Measurements from ENCODE around the gene CACNB4. TPM values are rescaled to one million over a fixed set of nuclear protein-coding genes. Genes with fewer than 3 reads are reported as not detected.
"Not testable (repeated sequence)": the region's sequence is repeated elsewhere in the genome, so short reads cannot be mapped to it uniquely, and the experiment has no call there.

Gene CACNB4
- polyA plus RNA-seq, 1 experiment: 0.12 TPM

DNA sequence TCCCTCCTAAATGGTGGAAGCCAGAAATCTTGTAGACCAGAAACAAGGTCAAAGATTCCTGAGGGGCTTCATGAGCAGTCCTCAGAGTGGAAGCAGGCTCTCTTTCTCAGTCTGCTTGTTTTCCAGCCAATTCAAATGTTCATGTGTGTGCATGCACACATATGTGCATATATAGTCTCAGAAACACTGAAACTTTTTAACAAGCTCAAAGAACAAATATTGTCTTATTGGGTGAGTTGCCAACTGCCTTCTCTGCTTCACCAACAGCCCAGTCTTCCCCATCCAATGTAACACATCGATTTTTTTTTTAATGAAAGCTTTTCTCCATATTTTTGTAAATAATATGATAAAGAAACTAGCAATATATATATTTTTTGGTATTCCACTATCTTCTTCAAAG lies 3.7 kb downstream of the CACNB4 start:
- H3K27me3 ChIP-seq (ENCODE audit: control insufficient read depth, insufficient read depth, low read length): peaks cover 25% of the 10 kb centered on the region
- CTCF ChIA-PET: no interaction called here

DNA sequence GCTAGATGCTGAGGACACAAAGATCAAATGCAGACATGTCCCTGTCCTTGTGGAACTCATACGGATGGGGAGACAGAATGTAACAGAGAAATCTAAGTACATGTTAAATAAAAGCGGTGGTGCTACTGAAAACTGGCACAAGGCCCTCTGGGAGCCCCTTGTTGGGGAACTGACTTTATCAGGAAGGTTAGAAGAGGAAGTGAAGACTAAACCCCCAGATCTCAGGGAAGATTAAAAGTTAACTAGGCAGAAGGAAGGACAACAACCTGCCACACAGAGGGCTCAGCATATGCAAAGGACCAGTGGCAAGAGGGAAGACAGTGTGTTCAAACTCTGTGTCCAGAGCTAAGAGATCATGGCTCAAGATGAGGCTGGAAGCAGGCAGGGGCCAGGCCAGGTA lies 4.8 kb downstream of the CACNB4 start:
- TF ChIP-seq, protein P1, sequence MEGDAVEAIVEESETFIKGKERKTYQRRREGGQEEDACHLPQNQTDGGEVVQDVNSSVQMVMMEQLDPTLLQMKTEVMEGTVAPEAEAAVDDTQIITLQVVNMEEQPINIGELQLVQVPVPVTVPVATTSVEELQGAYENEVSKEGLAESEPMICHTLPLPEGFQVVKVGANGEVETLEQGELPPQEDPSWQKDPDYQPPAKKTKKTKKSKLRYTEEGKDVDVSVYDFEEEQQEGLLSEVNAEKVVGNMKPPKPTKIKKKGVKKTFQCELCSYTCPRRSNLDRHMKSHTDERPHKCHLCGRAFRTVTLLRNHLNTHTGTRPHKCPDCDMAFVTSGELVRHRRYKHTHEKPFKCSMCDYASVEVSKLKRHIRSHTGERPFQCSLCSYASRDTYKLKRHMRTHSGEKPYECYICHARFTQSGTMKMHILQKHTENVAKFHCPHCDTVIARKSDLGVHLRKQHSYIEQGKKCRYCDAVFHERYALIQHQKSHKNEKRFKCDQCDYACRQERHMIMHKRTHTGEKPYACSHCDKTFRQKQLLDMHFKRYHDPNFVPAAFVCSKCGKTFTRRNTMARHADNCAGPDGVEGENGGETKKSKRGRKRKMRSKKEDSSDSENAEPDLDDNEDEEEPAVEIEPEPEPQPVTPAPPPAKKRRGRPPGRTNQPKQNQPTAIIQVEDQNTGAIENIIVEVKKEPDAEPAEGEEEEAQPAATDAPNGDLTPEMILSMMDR (IDR thresholded peaks at IDR 0.05; ENCODE audit: insufficient read depth, low read depth, low read length): no peak
- Histone ChIP-seq H3K36me3 (ENCODE audit: control insufficient read depth, insufficient read depth, low read length) (no peaks in the 10 kb centered on the region), H3K27me3 (ENCODE audit: control insufficient read depth, insufficient read depth, low read length) (peaks cover 14% of the 10 kb centered on the region), H3K4me3 (ENCODE audit: low read depth, low read length) (no peak overlapping the region)
- ChIA-PET CTCF (interaction anchor here (0.6 kb wide), 1 partner anchor 1172 kb away, joined by 3 read pairs; no protein-coding TSS in a partner anchor), POLR2A (no interaction called here)
- DNase-seq (ENCODE audit: low read depth): no peak

More for the DNA sequence above, 3.7 kb downstream of the CACNB4 start:
- POLR2A ChIA-PET: no interaction called here
- no peak overlapping the region for H3K4me3 ChIP-seq (ENCODE audit: low read depth, low read length)
- TF ChIP-seq, protein P1 (IDR thresholded peaks at IDR 0.05; ENCODE audit: insufficient read depth, low read depth, low read length): no peak
- no peaks in the 10 kb centered on the region for H3K36me3 ChIP-seq (ENCODE audit: control insufficient read depth, insufficient read depth, low read length)
- DNase-seq (ENCODE audit: low read depth): no peak

DNA sequence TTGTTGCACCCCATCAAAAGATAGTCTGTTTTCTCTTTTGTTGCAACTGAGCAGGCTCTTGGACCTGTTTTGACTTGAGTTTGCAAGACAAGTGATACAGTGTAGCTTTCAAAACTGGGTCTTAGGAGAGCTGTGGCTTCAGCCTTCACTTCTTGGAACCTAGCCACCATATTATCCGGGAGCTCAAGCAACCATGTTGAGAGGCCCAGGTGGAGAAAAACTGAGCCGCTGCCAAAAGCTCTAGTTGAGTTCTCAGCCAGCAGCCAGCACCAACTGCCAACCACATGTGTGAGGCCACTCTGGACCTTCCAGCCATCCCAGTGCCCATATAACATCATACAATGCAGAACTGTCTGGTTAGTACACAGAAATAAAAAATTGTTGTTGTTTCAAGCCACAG lies 5.4 kb downstream of the CACNB4 start:
- Histone ChIP-seq H3K36me3 (ENCODE audit: control insufficient read depth, insufficient read depth, low read length) (no peaks in the 10 kb centered on the region), H3K27me3 (ENCODE audit: control insufficient read depth, insufficient read depth, low read length) (peaks cover 14% of the 10 kb centered on the region), H3K4me3 (ENCODE audit: low read depth, low read length) (no peak overlapping the region)
- ChIA-PET POLR2A (no interaction called here), CTCF (no interaction called here)
- TF ChIP-seq, protein P1 (IDR thresholded peaks at IDR 0.05; ENCODE audit: insufficient read depth, low read depth, low read length): no peak
- DNase-seq (ENCODE audit: low read depth): no peak

DNA sequence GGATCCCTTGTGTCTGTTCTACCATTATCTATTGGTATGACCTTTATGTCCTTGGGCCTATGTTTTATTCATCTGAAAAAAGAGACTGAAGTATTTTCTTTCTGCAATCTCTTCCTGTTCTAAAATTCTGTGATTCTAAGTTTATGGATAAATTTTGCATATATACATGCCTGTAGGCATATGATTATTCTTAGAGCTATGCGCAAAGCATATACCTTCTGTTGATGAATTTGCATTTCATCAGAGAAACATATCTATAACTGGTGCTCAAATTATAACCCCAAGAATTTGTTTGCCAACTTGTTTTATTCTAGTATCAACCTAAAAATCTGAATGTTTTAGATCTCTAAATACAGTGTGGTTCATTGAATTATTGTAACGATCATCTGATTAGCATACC lies 6.7 kb downstream of the CACNB4 start:
- ChIA-PET CTCF (no interaction called here), POLR2A (no interaction called here)
- Histone ChIP-seq H3K4me3 (ENCODE audit: low read depth, low read length) (no peak overlapping the region), H3K36me3 (ENCODE audit: control insufficient read depth, insufficient read depth, low read length) (no peaks in the 10 kb centered on the region), H3K27me3 (ENCODE audit: control insufficient read depth, insufficient read depth, low read length) (peaks cover 9% of the 10 kb centered on the region)
- DNase-seq (ENCODE audit: low read depth): no peak
- TF ChIP-seq, protein P1 (IDR thresholded peaks at IDR 0.05; ENCODE audit: insufficient read depth, low read depth, low read length): no peak

DNA sequence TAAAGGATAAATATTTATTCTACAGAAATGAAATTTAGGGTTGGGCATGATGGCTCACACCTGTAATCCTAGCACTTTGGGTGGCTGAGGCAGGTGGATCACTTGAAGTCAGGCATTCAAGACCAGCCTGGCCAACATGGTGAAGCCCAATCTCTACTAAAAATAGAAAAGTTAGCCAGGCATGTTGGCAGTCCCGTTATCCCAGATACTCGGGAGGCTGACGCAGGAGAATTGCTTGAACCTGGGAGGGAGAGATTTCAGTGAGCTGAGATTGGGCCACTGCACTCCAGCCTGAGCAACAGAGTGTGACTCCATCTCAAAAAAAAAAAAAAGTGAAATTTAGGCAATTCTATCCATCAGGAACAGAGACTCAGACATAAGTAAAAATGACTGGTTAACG lies 8.1 kb downstream of the CACNB4 start:
- H3K27me3 ChIP-seq (ENCODE audit: control insufficient read depth, insufficient read depth, low read length); CTCF ChIA-PET; DNase-seq (ENCODE audit: low read depth); H3K36me3 ChIP-seq (ENCODE audit: control insufficient read depth, insufficient read depth, low read length); POLR2A ChIA-PET; H3K4me3 ChIP-seq (ENCODE audit: low read depth, low read length): not testable (repeated sequence)

DNA sequence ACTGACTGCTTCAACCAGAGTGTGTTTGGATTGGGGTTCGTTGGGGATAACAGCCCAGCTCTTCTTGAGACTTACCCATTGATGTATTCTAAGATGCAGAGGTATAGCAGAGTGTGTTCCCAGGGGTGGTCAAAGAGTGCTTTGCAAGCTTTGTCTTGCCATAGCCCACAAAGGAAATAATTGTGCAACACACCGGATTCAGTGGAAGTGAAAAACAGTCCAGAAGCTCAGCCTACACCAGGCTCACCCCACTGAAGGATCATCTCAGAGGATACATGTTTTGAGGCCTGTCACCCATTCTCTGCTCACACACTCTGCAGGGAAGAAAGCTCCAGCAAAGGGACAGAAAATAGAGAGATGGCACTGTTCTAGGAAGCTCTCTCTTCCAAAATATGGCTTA lies 9.6 kb downstream of the CACNB4 start:
- POLR2A ChIA-PET: no interaction called here
- Histone ChIP-seq H3K27me3 (ENCODE audit: control insufficient read depth, insufficient read depth, low read length) (peaks cover 6% of the 10 kb centered on the region), H3K36me3 (ENCODE audit: control insufficient read depth, insufficient read depth, low read length) (no peaks in the 10 kb centered on the region), H3K4me3 (ENCODE audit: low read depth, low read length) (no peak overlapping the region)
- CTCF ChIA-PET: interaction anchor here (0.6 to 1.7 kb wide), 4 partner anchors 16 to 63 kb away, joined by 3 to 4 read pairs (median 4); no protein-coding TSS in a partner anchor
- TF ChIP-seq, protein P1 (IDR thresholded peaks at IDR 0.05; ENCODE audit: insufficient read depth, low read depth, low read length): no peak
- no peak for DNase-seq (ENCODE audit: low read depth)

Data from BJ (cell line).